OCI-LY3 (cell line): ENCODE results near the gene CSTPP1.

Source experiments
- H2AFZ ChIP-seq: fragments of 200-600, 300-600 bp; shearing (Covaris generic); 2 replicates; pipeline ENCODE4 v1.6.0; 2014; ENCODE audit warnings: antibody characterized with exemption, low read depth, low read length
- H3K27ac ChIP-seq: fragments of 200-600, 300-600 bp; sonication (generic); 2 replicates; pipeline ENCODE4 v1.5.1; 2014; ENCODE audit warnings: mild to moderate bottlenecking, low read length, moderate library complexity, mixed read lengths
- H3K27me3 ChIP-seq: fragments of 200-600, 300-600 bp; sonication (generic); 2 replicates; pipeline ENCODE4 v1.6.1; 2014; ENCODE audit warnings: low read depth, low read length, mixed read lengths
- H3K36me3 ChIP-seq: fragments of 200-600, 300-600 bp; sonication (generic); replicated peaks from 2 replicates; pipeline ENCODE3; 2014; ENCODE audit warnings: low read depth, low read length, mixed read lengths
- H3K4me1 ChIP-seq: fragments of 300-600, 200-600 bp; sonication (generic); 2 replicates; pipeline ENCODE4 v1.6.1; 2014; ENCODE audit warnings: low read length, mixed read lengths
- H3K4me2 ChIP-seq: fragments of 200-600, 300-600 bp; sonication (generic); 2 replicates; pipeline ENCODE4 v1.6.1; 2014; ENCODE audit warnings: low read length, mixed read lengths
- H3K4me3 ChIP-seq: fragments of 300-600, 200-600 bp; sonication (generic); 2 replicates; pipeline ENCODE4 v1.5.1; 2014; ENCODE audit warnings: antibody characterized with exemption, mild to moderate bottlenecking, low read length, moderate library complexity
- H3K79me2 ChIP-seq: fragments of 300-600, 200-600 bp; shearing (Covaris generic); 2 replicates; pipeline ENCODE4 v1.6.1; 2014; ENCODE audit warnings: mild to moderate bottlenecking, low read length, mixed read lengths
- H3K9ac ChIP-seq: fragments of 300-600, 200-600 bp; shearing (Covaris generic); 2 replicates; pipeline ENCODE4 v1.6.0; 2014; ENCODE audit warnings: mild to moderate bottlenecking, low read length, moderate library complexity
- H3K9me3 ChIP-seq: fragments of 200-600, 300-600 bp; shearing (Covaris generic); 2 replicates; pipeline ENCODE4 v1.6.1; 2014; ENCODE audit warnings: low read length, mixed read lengths; ENCODE audit not compliant: insufficient read depth
- H4K20me1 ChIP-seq: fragments of 200-600, 300-600 bp; sonication (generic); 2 replicates; pipeline ENCODE4 v1.6.1; 2016; ENCODE audit warnings: low read length, mixed read lengths; ENCODE audit not compliant: insufficient read depth
- EZH2phosphoT487 ChIP-seq: fragments of 200-600 bp; shearing (Covaris generic); IDR thresholded peaks from 2 replicates; pipeline ENCODE4 v1.6.1; 2018; ENCODE audit warnings: antibody characterized with exemption, mixed run types, low read depth
- TF ChIP-seq, protein P1 (sequence below): fragments of 200-600, 300-600 bp; sonication (generic); IDR thresholded peaks from 2 replicates; pipeline ENCODE4 v1.5.1; 2014; ENCODE audit warnings: antibody characterized with exemption, low read length, low read depth

The CSTPP1 gene

GRCh38 chr11:47005441-47005840, 68.9 kb downstream of the CSTPP1 start:
- Histone ChIP-seq H3K4me3 (no peak overlapping the region), H3K9ac (no peak overlapping the region), H3K27ac (no peak overlapping the region), H3K27me3 (no peaks in the 10 kb centered on the region), H4K20me1 (no peaks in the 10 kb centered on the region), H2AFZ (no peak overlapping the region), H3K36me3 (no peaks in the 10 kb centered on the region), H3K79me2 (no peaks in the 10 kb centered on the region), H3K9me3 (no peaks in the 10 kb centered on the region), H3K4me1 (peaks cover 32% of the 10 kb centered on the region), H3K4me2 (no peak overlapping the region)
- TF ChIP-seq EZH2phosphoT487: no peak
- TF ChIP-seq, protein P1, sequence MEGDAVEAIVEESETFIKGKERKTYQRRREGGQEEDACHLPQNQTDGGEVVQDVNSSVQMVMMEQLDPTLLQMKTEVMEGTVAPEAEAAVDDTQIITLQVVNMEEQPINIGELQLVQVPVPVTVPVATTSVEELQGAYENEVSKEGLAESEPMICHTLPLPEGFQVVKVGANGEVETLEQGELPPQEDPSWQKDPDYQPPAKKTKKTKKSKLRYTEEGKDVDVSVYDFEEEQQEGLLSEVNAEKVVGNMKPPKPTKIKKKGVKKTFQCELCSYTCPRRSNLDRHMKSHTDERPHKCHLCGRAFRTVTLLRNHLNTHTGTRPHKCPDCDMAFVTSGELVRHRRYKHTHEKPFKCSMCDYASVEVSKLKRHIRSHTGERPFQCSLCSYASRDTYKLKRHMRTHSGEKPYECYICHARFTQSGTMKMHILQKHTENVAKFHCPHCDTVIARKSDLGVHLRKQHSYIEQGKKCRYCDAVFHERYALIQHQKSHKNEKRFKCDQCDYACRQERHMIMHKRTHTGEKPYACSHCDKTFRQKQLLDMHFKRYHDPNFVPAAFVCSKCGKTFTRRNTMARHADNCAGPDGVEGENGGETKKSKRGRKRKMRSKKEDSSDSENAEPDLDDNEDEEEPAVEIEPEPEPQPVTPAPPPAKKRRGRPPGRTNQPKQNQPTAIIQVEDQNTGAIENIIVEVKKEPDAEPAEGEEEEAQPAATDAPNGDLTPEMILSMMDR: no peak

- no peak overlapping the region for H3K27ac ChIP-seq
- H3K4me3 ChIP-seq: no peak overlapping the region
- no peaks in the 10 kb centered on the region for H3K27me3 ChIP-seq
- no peak overlapping the region for H3K4me2 ChIP-seq
- no peak overlapping the region for H3K9ac ChIP-seq
- H3K4me1 ChIP-seq: peaks cover 25% of the 10 kb centered on the region
- no peaks in the 10 kb centered on the region for H3K36me3 ChIP-seq
- no peaks in the 10 kb centered on the region for H4K20me1 ChIP-seq
- H2AFZ ChIP-seq: no peak overlapping the region
- no peaks in the 10 kb centered on the region for H3K9me3 ChIP-seq
- TF ChIP-seq, protein P1: no peak
- TF ChIP-seq EZH2phosphoT487: no peak
- H3K79me2 ChIP-seq: no peaks in the 10 kb centered on the region
Measured at GRCh38 chr11:47007579-47007978, 71.0 kb downstream of the CSTPP1 start.

DNA sequence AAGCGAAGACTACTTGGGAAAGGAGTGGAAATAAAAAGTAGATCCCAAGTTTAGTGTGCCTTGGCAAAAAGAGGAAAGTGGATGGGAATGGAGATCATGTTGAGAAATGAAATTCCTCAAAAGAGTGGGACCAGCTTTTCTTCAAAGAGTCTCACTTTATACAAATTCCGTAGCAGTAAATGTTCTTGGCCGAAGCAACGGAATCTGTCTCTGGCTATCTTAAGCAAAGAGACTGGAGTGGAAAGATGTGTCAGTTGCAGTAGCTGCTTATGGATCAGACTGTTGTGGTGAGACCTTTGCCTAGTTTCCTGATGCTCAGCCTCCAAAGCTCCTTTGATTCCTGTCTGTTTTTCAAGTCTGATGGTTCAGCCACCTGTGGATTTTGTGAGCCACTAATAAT, 73.6 kb downstream of the CSTPP1 start:
- Histone ChIP-seq H3K79me2 (no peaks in the 10 kb centered on the region), H3K9me3 (no peaks in the 10 kb centered on the region), H3K4me3 (no peak overlapping the region), H3K27me3 (no peaks in the 10 kb centered on the region), H3K27ac (no peak overlapping the region), H2AFZ (no peak overlapping the region), H3K4me2 (no peak overlapping the region), H3K36me3 (no peaks in the 10 kb centered on the region), H4K20me1 (no peaks in the 10 kb centered on the region), H3K9ac (no peak overlapping the region), H3K4me1 (no peaks in the 10 kb centered on the region)
- TF ChIP-seq, protein P1: no peak
- no peak for TF ChIP-seq EZH2phosphoT487

GRCh38 chr11:47014097-47014496, 77.5 kb downstream of the CSTPP1 start:
- Histone ChIP-seq H3K4me2 (no peak overlapping the region), H3K9me3 (no peaks in the 10 kb centered on the region), H4K20me1 (no peaks in the 10 kb centered on the region), H3K27ac (no peak overlapping the region), H2AFZ (no peak overlapping the region), H3K27me3 (no peaks in the 10 kb centered on the region), H3K9ac (no peak overlapping the region), H3K36me3 (no peaks in the 10 kb centered on the region), H3K79me2 (no peaks in the 10 kb centered on the region), H3K4me1 (peaks cover 10% of the 10 kb centered on the region), H3K4me3 (no peak overlapping the region)
- TF ChIP-seq, protein P1: no peak
- no peak for TF ChIP-seq EZH2phosphoT487
